ENCODE results near the gene TBC1D5.

TBC1D5 gene

DNA sequence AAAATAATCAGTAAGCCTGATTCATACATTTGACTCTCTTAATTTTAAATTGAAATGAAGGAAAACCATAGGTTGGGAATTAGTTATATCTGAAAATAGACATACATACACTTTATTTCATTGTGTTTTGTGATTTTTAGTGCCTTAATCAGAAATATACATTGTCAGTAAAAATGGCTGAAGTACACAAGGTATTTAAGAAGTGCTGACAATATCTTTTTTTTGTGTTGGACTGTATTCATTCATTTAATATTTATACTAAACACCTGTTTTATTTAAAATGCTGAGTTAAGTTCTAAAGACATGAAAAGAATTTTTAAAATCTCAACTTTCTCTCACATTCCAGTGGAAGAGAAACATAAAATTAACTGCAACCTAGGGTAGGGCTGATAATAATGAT, 444.4 kb downstream of the TBC1D5 start:
- no peaks in the 10 kb centered on the region for H3K27me3 Mint-ChIP-seq
- DNase-seq (ENCODE audit: low spot score in 2 of 2) (no peak), ATAC-seq (ENCODE audit: low read depth) (no peak)
- no peak overlapping the region for H3K27ac Mint-ChIP-seq
- no peaks in the 10 kb centered on the region for H3K9me3 Mint-ChIP-seq
- H3K36me3 Mint-ChIP-seq: peaks cover 17% of the 10 kb centered on the region
- peaks cover 2% of the 10 kb centered on the region for H3K4me1 Mint-ChIP-seq
- no peak overlapping the region for H3K4me3 Mint-ChIP-seq

DNA sequence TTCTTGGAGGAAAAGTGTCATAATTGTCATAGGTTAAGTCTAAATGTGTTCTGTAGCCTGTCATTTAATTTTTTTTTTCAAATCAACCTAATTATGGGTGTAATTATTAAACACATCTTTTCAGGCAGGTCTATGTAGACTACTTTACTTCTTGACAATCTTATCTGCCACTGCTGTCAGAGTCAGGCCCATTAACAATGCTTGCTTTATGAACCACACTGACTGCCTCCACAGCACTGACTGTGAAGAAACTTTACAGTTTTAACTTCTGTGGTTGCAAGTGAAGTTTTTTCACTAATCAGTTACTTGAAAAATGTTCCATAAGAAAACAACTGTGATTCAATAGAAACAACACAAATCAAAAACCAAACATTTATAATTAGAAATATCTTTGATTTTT, 449.9 kb downstream of the TBC1D5 start:
- DNase-seq (ENCODE audit: low spot score in 2 of 2) (no peak), ATAC-seq (ENCODE audit: low read depth) (no peak)
- Mint-ChIP-seq H3K4me3 (no peak overlapping the region), H3K4me1 (peaks cover 2% of the 10 kb centered on the region), H3K27ac (no peak overlapping the region), H3K36me3 (peaks cover 23% of the 10 kb centered on the region), H3K9me3 (no peaks in the 10 kb centered on the region), H3K27me3 (no peaks in the 10 kb centered on the region)

DNA sequence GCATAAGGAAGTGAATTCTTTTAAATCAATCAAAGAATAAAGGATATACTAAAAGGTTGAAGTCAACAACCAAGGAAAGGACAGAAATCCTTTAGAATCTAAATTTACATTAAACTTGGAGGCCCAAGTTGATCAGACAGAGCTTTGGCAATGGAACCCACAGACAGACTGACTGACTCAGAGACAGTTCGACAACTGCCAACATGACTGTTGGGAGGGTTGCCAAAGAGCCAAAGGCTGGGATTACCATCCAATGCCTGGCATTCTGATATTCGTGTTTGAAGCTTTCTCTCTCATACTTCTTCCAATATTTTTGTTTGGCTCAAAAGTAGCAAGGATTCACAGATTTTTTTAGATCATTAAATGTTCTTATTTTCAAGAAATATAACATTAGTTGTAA, 451.5 kb downstream of the TBC1D5 start:
- Mint-ChIP-seq H3K9me3 (no peaks in the 10 kb centered on the region), H3K36me3 (peaks cover 26% of the 10 kb centered on the region), H3K4me3 (no peak overlapping the region), H3K4me1 (peaks cover 2% of the 10 kb centered on the region), H3K27ac (no peak overlapping the region), H3K27me3 (no peaks in the 10 kb centered on the region)
- no peak for DNase-seq (ENCODE audit: low spot score in 2 of 2)
- ATAC-seq (ENCODE audit: low read depth): no peak

DNA sequence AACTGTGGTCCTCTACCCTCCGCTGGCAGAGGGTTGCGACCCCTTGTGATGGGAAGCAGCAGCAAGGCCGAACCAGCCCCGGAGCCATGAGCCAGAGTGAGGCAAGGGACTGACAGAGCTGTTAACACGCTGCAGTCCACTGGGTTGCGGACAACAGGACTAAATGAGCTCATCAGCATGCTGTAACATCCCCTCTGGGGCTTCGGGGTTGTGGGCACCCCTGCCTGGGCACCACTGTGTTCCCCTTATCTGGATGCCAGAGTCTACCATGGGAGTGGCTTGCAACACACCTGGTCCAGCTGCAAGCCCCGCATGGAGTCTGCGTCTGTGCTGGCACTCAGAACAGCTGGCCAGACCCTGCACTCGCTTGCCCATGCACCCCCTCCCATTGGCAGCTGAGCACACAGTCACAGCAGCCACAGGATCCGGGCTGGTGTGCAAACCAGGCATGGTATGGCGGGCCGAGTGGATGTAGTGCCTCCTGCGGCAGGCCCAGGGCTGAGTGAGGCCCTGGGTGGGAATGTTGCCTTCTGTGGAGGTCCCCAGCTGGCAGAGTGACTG, 453.5 kb downstream of the TBC1D5 start:
- Mint-ChIP-seq H3K27ac (no peak overlapping the region), H3K4me3 (no peak overlapping the region), H3K4me1 (no peaks in the 10 kb centered on the region), H3K27me3 (no peaks in the 10 kb centered on the region), H3K9me3 (no peaks in the 10 kb centered on the region), H3K36me3 (peaks cover 25% of the 10 kb centered on the region)
- DNase-seq (ENCODE audit: low spot score in 2 of 2): no peak
- ATAC-seq (ENCODE audit: low read depth): no peak

DNA sequence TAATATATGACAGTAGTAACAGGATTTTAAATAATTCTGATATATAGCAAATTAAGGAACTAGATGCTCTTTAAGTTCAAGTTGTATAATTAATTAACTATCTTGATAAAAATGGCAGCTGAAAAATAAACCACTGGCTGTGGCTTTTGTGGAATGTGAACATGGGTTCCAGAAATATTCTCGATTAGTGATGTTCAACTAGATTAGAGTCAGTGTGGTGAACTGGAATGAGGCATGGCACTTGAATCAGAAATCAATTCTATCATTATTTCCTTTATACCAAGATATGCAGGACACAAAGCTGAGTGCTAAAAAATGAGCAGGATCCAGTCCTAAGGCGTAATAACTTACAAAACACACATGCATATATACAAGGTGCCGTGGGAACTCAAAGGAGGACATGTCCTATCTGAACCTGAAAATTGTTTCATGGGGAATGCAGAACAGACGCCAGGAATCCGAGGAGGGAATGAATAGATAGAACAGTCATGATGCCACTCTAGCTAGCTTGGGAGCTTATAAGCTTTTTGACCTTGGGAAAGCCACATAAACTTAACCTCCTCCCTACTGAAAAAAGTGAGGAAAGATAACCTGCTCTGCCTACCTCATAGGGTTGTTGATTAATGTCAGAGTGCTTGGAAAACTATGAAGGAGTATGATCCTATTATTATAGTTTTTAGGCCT, 455.3 kb downstream of the TBC1D5 start:
- no peaks in the 10 kb centered on the region for H3K9me3 Mint-ChIP-seq
- no peak for DNase-seq (ENCODE audit: low spot score in 2 of 2)
- no peaks in the 10 kb centered on the region for H3K27me3 Mint-ChIP-seq
- H3K4me1 Mint-ChIP-seq: no peaks in the 10 kb centered on the region
- peaks cover 29% of the 10 kb centered on the region for H3K36me3 Mint-ChIP-seq
- ATAC-seq (ENCODE audit: low read depth): no peak
- no peak overlapping the region for H3K27ac Mint-ChIP-seq
- H3K4me3 Mint-ChIP-seq: no peak overlapping the region

DNA sequence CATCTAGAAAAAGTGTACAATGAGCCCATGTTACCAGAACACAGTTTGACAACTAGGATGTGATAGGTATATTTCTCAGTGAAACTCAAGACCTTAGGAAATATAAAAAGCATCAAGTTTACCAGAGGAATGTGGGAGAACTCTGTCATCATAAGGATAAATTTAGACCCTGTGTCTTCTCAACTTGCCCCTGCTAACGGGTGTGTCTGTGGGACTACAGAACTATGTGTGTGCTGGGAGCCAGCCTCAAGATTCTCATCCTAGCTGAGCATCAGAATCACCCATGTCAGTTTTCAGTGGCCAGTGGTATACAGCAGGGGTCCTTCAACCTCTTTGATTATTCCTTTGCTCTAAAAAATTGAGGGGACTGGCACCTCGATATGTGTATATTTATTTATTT, 464.4 kb downstream of the TBC1D5 start:
- H3K4me3 Mint-ChIP-seq: no peak overlapping the region
- H3K27ac Mint-ChIP-seq: no peak overlapping the region
- peaks cover 19% of the 10 kb centered on the region for H3K36me3 Mint-ChIP-seq
- no peaks in the 10 kb centered on the region for H3K27me3 Mint-ChIP-seq
- peaks cover 1% of the 10 kb centered on the region for H3K9me3 Mint-ChIP-seq
- DNase-seq (ENCODE audit: low spot score in 2 of 2) (no peak), ATAC-seq (ENCODE audit: low read depth) (no peak)
- peaks cover 4% of the 10 kb centered on the region for H3K4me1 Mint-ChIP-seq

DNA sequence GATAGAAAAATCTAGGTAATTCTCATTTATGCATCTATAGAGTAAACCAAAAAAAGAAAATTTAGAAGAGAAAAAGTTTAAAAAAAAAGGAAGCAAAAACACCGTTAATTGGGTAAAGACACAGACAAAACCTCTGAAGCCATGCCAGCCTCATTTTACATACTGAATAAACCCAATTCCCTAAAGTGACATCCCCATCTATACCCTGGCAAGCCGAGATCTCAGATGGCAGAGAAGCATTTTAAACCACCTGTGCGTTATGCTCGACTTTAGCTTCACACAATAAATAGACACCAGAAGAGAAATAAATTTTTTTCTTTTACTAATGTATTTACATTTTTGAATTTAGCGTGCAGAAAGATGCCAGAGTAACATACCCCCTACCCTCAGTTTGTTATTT, 475.6 kb downstream of the TBC1D5 start:
- Mint-ChIP-seq H3K4me1 (peaks cover 5% of the 10 kb centered on the region), H3K36me3 (peaks cover 12% of the 10 kb centered on the region), H3K9me3 (no peaks in the 10 kb centered on the region), H3K4me3 (no peak overlapping the region), H3K27ac (no peak overlapping the region), H3K27me3 (no peaks in the 10 kb centered on the region)
- no peak for ATAC-seq (ENCODE audit: low read depth)
- no peak for DNase-seq (ENCODE audit: low spot score in 2 of 2)

DNA sequence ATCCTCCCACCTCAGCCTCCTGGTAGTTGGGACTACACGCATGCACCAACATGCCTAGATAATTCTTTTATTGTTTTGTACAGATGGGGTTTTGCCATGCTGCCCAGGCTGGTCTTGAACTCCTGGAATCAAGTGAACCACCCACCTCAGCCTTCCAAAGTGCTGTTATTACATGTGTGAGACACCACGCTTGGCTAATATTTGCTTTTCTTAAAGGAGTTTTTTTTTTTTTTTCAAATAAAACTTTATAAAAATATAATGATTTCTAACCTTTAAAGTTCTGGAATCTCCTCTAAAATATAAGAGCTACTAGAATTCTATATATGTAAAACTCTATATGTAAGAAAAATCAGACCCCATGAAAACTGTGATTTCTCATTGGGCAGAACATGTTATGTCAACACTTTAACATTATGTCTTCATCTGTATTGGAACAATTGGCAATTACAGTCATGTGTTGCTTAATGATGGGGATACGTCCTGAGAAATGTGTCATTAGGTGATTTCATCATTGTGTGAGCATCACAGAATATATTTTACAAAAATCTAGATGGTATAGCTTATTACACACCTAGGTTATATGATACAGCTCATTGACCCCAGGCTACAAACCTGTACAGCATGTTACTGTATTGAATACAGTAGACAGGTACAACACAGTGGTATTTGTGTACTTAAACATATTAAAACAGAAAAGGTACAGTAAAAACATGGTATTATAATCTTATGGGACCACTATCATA, 480.6 kb downstream of the TBC1D5 start:
- ATAC-seq (ENCODE audit: low read depth): no peak
- Mint-ChIP-seq H3K4me3 (no peak overlapping the region), H3K36me3 (peaks cover 1% of the 10 kb centered on the region), H3K27me3 (no peaks in the 10 kb centered on the region), H3K4me1 (peaks cover 10% of the 10 kb centered on the region), H3K9me3 (no peaks in the 10 kb centered on the region), H3K27ac (no peak overlapping the region)
- DNase-seq (ENCODE audit: low spot score in 2 of 2): no peak

DNA sequence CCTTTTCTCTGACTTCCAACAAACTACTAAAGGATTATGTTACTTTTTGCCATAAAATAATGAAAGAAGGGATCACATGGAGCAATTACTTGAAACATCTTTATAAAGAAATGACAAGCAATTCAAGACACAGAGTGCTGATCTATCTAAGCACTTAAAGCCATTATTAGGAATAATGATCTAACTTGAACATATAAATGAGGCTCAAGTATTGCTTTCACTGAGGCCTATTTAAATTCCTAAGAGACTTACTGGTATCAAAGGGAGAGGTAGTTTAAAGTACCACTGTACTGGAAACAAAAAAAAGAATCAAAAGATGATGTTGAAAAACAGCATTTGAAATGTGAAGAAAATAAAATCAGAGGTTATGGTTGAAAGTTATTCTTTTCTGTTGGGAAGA, 482.2 kb downstream of the TBC1D5 start:
- ATAC-seq (ENCODE audit: low read depth) (no peak), DNase-seq (ENCODE audit: low spot score in 2 of 2) (no peak)
- peaks cover 6% of the 10 kb centered on the region for H3K36me3 Mint-ChIP-seq
- no peaks in the 10 kb centered on the region for H3K27me3 Mint-ChIP-seq
- peak overlapping the region; percentile 71 for H3K27ac Mint-ChIP-seq
- peaks cover 12% of the 10 kb centered on the region for H3K4me1 Mint-ChIP-seq
- H3K4me3 Mint-ChIP-seq: no peak overlapping the region
- no peaks in the 10 kb centered on the region for H3K9me3 Mint-ChIP-seq

DNA sequence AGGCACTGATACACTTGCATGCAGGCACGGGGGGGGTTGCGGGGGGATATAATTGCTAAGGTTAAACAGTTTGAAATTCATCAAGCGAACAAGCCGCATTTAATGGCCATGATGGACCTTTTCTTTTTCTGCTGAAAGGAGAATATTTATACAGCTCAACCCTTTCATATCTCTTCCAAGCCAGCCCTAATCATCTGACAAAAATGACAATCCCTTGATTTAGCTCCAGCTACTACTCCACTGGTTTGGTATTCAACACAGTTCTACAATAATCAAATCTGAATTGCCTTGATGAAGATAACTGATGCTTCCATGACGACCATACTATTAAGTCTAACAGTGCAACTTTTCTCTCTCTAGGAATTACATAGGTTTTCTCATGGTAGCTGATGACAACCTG, 482.7 kb downstream of the TBC1D5 start:
- no peak for ATAC-seq (ENCODE audit: low read depth)
- Mint-ChIP-seq H3K9me3 (no peaks in the 10 kb centered on the region), H3K4me1 (peaks cover 11% of the 10 kb centered on the region), H3K4me3 (no peak overlapping the region), H3K36me3 (peaks cover 9% of the 10 kb centered on the region), H3K27me3 (no peaks in the 10 kb centered on the region), H3K27ac (peak overlapping the region; percentile 71)
- DNase-seq (ENCODE audit: low spot score in 2 of 2): no peak

DNA sequence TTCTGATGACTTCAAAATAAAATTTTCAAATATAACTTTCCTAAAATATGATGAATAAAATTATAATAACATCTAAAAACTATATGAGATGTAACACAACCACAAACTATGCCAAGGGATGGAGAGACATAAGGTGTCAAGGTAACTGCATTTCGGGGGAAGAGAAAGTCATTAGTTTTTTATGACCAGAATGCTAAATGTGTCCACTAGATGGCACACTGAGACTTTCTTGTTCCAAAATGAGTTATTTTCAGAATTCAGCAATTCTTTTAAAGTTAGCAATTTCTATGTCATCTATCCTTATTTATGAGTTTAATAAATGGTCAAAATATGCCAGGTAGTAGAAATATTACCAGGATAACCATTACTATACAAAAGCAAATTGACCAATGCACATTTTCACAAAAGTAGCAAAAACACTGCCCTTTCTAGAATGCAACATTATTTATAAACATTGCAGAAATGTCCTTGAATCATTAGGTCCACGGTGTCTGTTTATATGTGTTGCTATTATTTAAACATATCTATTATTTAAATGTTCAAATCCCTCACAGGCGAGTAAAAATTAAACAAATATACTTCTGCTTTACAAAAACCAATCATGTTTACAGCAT, 483.5 kb downstream of the TBC1D5 start:
- H3K27me3 Mint-ChIP-seq: no peaks in the 10 kb centered on the region
- no peak overlapping the region for H3K27ac Mint-ChIP-seq
- DNase-seq (ENCODE audit: low spot score in 2 of 2) (peak in 1 of 2 donors; percentile 26), ATAC-seq (ENCODE audit: low read depth) (peak; percentile 38)
- peaks cover 7% of the 10 kb centered on the region for H3K4me1 Mint-ChIP-seq
- H3K4me3 Mint-ChIP-seq: no peak overlapping the region
- H3K9me3 Mint-ChIP-seq: no peaks in the 10 kb centered on the region
- peaks cover 9% of the 10 kb centered on the region for H3K36me3 Mint-ChIP-seq

DNA sequence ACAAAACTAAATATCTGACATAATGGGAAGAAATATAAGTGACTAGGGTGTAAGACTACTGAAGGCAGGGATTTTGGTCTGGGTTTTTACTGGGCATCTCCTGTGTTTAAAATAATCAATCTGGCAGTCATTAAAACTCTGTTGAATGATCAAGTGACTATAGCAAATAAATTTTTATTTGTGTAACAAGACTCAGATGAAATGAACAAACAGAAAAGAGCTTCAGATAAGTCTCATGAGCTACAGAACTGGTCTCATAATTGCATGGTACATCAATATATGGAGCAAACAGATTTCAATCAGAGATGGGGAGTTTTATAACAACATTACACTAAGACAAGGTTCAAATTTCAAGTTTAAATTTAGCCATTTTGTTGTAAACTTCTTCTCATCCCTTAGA, 485.2 kb downstream of the TBC1D5 start:
- H3K4me3 Mint-ChIP-seq: no peak overlapping the region
- DNase-seq (ENCODE audit: low spot score in 2 of 2) (no peak), ATAC-seq (ENCODE audit: low read depth) (no peak)
- H3K27me3 Mint-ChIP-seq: no peaks in the 10 kb centered on the region
- no peak overlapping the region for H3K27ac Mint-ChIP-seq
- peaks cover 11% of the 10 kb centered on the region for H3K36me3 Mint-ChIP-seq
- H3K9me3 Mint-ChIP-seq: no peaks in the 10 kb centered on the region
- H3K4me1 Mint-ChIP-seq: peaks cover 7% of the 10 kb centered on the region

DNA sequence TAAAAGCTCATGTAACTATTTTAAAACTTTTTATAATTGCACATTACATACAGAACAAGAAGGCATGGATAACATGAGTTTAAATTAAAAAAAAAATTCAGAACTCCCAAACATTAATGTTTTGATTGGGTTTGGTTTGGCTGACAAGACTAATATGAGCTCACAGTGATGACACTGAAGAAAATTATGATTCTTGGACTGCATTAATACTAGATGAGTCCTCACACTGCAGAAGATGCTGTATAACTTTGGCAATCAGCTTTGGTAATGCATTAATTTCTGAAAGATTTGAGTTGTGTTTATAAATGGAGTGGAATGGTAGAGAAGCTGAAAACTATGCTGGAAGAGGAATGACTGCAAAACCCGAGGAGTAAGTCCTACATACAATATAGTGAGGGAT, 498.8 kb downstream of the TBC1D5 start:
- peaks cover 3% of the 10 kb centered on the region for H3K36me3 Mint-ChIP-seq
- DNase-seq (ENCODE audit: low spot score in 2 of 2): no peak
- no peak overlapping the region for H3K27ac Mint-ChIP-seq
- no peak for ATAC-seq (ENCODE audit: low read depth)
- H3K4me1 Mint-ChIP-seq: peaks cover 3% of the 10 kb centered on the region
- H3K27me3 Mint-ChIP-seq: no peaks in the 10 kb centered on the region
- H3K4me3 Mint-ChIP-seq: no peak overlapping the region
- H3K9me3 Mint-ChIP-seq: no peaks in the 10 kb centered on the region

DNA sequence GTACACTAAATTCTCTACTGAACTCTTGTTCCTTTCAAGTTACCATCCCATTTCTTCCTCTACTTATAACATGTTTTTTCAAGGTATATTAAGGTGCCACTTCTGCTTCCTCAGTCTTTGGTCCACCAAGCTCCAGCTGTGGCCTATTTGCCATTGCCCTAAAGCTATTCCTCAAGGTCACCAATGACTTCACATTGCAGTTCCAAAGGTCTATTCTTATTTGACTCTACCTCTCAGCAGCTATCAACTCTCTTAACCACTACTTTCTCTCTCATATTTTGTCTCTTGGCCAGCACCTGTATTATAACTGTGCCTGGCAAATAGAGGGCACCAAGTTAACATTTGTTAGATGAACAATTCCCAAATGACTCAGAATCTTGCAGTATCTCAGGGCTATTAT, 503.0 kb downstream of the TBC1D5 start:
- ATAC-seq (ENCODE audit: low read depth): no peak
- peaks cover 3% of the 10 kb centered on the region for H3K4me1 Mint-ChIP-seq
- H3K27ac Mint-ChIP-seq: peak overlapping the region; percentile 54
- DNase-seq (ENCODE audit: low spot score in 2 of 2): no peak
- peaks cover 5% of the 10 kb centered on the region for H3K36me3 Mint-ChIP-seq
- H3K27me3 Mint-ChIP-seq: no peaks in the 10 kb centered on the region
- no peaks in the 10 kb centered on the region for H3K9me3 Mint-ChIP-seq
- no peak overlapping the region for H3K4me3 Mint-ChIP-seq
